B cell (primary cell): Measurements from ENCODE around the gene BIRC5. TPM values are rescaled to one million over a fixed set of nuclear protein-coding genes. Genes with fewer than 3 reads are reported as not detected.

Experiments used
- ATAC-seq: fragments of 200-7000 bp; cut with Tn5 transposase; one replicate; pipeline ENCODE4 v1.10.0; 2021; ENCODE audit warnings: low read depth, mild to moderate bottlenecking, moderate number of reproducible peaks, moderate library complexity
- CTCF ChIA-PET: fragments of 350-600 bp; sonication (Branson Sonifier 250); formaldehyde crosslinking; loops from one replicate; lab custom pipeline; 2021; ENCODE audit warnings: antibody characterized with exemption, inconsistent platforms; lab: Charles Lee
- POLR2A ChIA-PET: fragments of 350-600 bp; sonication (Branson Sonifier 250); formaldehyde crosslinking; loops from one replicate; lab custom pipeline; 2021; ENCODE audit warnings: antibody characterized with exemption; lab: Charles Lee
- DNase-seq: peaks from one replicate; pipeline ENCODE4 v3.0.0; 2013
- H2AFZ ChIP-seq: 2 replicates; pipeline ENCODE4 v1.6.1; 2012; ENCODE audit warnings: mild to moderate bottlenecking, low read depth, low read length; ENCODE audit not compliant: insufficient read depth, poor library complexity, severe bottlenecking
- H3K27ac ChIP-seq, 2 donors: 1 replicate in 1 of 2; 2 replicates in 1 of 2; pipeline ENCODE4 v1.5.1; 2012 to 2013; ENCODE audit warnings: low read length in 2 of 2, mild to moderate bottlenecking in 2 of 2, moderate library complexity in 1 of 2
- H3K27me3 ChIP-seq, 4 experiments: fragments of 200-600 bp in 1 of 4; sonication (generic) in 1 of 4; replicated peaks in 1 of 4; 1 replicate in 2 of 4; 2 replicates in 2 of 4; pipeline versions ENCODE4 v1.6.1 to v1.7.0; 2013 to 2016; ENCODE audit warnings: low read length in 3 of 4, mild to moderate bottlenecking in 2 of 4, mixed read lengths in 1 of 4, moderate library complexity in 1 of 4; ENCODE audit not compliant: insufficient read depth in 4 of 4, control insufficient read depth in 3 of 4; ENCODE audit errors: control extremely low read depth in 1 of 4
- H3K36me3 ChIP-seq, 2 experiments: replicated peaks in 1 of 2; 1 replicate in 1 of 2; 2 replicates in 1 of 2; pipeline versions ENCODE4 v1.6.1 to v1.7.1; 2013; ENCODE audit warnings: low read length in 1 of 2; ENCODE audit not compliant: insufficient read depth in 2 of 2, control insufficient read depth in 1 of 2; ENCODE audit errors: control extremely low read depth in 1 of 2, extremely low read depth in 1 of 2
- H3K4me1 ChIP-seq, 2 donors: fragments of 200-600 bp in 1 of 2; sonication (generic) in 1 of 2; 1 replicate in 1 of 2; 2 replicates in 1 of 2; pipeline versions ENCODE4 v1.5.1 to v1.6.1; 2013 to 2017; ENCODE audit warnings: low read length in 2 of 2; ENCODE audit not compliant: control insufficient read depth in 2 of 2, insufficient read depth in 2 of 2
- H3K4me2 ChIP-seq: replicated peaks from 2 replicates; pipeline ENCODE3; 2012; ENCODE audit warnings: mild to moderate bottlenecking, low read depth, low read length; ENCODE audit not compliant: poor library complexity, severe bottlenecking
- H3K4me3 ChIP-seq, 5 experiments: fragments of 200-600 bp in 1 of 5; sonication (generic) in 1 of 5; 1 replicate in 3 of 5; 2 replicates in 2 of 5; pipeline versions ENCODE4 v1.5.1 to v1.7.0; 2011 to 2016; ENCODE audit warnings: low read length in 4 of 5, mild to moderate bottlenecking in 4 of 5, low read depth in 2 of 5, control low read depth in 1 of 5, moderate library complexity in 1 of 5; ENCODE audit not compliant: insufficient read depth in 1 of 5; ENCODE audit errors: control extremely low read depth in 1 of 5, extremely low read depth in 1 of 5
- H3K79me2 ChIP-seq: fragments of 200-600 bp; sonication (generic); one replicate; pipeline ENCODE4 v1.6.0; 2016; ENCODE audit warnings: low read length; ENCODE audit not compliant: control insufficient read depth, insufficient read depth
- H3K9ac ChIP-seq: fragments of 200-600 bp; sonication (generic); 2 replicates; pipeline ENCODE4 v1.6.1; 2017; ENCODE audit warnings: mild to moderate bottlenecking, low read length, moderate library complexity
- H3K9me3 ChIP-seq, 3 donors: one replicate each; pipeline versions ENCODE4 v1.6.1 to v1.7.1; 2013; ENCODE audit warnings: low read length in 2 of 3; ENCODE audit not compliant: control insufficient read depth in 2 of 3, insufficient read depth in 1 of 3; ENCODE audit errors: control extremely low read depth in 1 of 3
- H4K20me1 ChIP-seq: 2 replicates; pipeline ENCODE4 v1.6.0; 2012; ENCODE audit warnings: mild to moderate bottlenecking, low read length; ENCODE audit not compliant: insufficient read depth, control insufficient read depth, poor library complexity, severe bottlenecking
- H3K27ac Mint-ChIP-seq: one replicate; pipeline ENCODE4 v1.8.0; 2021; ENCODE audit warnings: mixed read lengths
- H3K27me3 Mint-ChIP-seq: one replicate; pipeline ENCODE4 v1.8.0; 2021; ENCODE audit warnings: mixed read lengths
- H3K4me1 Mint-ChIP-seq: one replicate; pipeline ENCODE4 v1.8.0; 2021; ENCODE audit warnings: mixed read lengths
- H3K4me3 Mint-ChIP-seq: one replicate; pipeline ENCODE4 v1.8.0; 2021; ENCODE audit warnings: mixed read lengths
- H3K9me3 Mint-ChIP-seq: one replicate; pipeline ENCODE4 v1.8.0; 2022; ENCODE audit warnings: mixed read lengths; ENCODE audit not compliant: insufficient read depth
- EZH2 ChIP-seq: IDR thresholded peaks from 2 replicates; pipeline ENCODE4 v1.6.1; 2012; ENCODE audit warnings: borderline replicate concordance, low read depth, mild to moderate bottlenecking, moderate library complexity, low read length; ENCODE audit not compliant: insufficient read depth, poor library complexity, severe bottlenecking
- WGBS: methylation state at CpG from one replicate; pipeline ENCODE4 v1.1.5; 2013; ENCODE audit warnings: missing lambda C conversion rate; ENCODE audit not compliant: insufficient coverage; 5-methylcytosine and 5-hydroxymethylcytosine counted together
- intact Hi-C: fragments of 100-400 bp; cut with micrococcal nuclease; formaldehyde crosslinking; loops from one replicate; pipeline ENCODE4 v1.10.0; 2022
- polyA plus RNA-seq: library from polyadenylated mRNA; depleted of rRNA; stranded (reverse); fragments of >200 nt; gene quantifications from 2 replicates; pipeline ENCODE4 v1.2.3, GENCODE V29; 2012
- total RNA-seq, 2 donors: library from RNA; stranded (reverse); fragments of 120-200 nt in 1 of 2; gene quantifications; 1 replicate in 1 of 2; 2 replicates in 1 of 2; pipeline versions ENCODE4 v1.2.3 to v1.2.4, GENCODE V29; 2013 to 2022
- TF ChIP-seq, protein P1 (sequence below): fragments of 200-600 bp; IDR thresholded peaks from one replicate; pipeline ENCODE4 v1.8.0; 2022; ENCODE audit warnings: antibody characterized with exemption, mild to moderate bottlenecking

BIRC5 gene
- total and polyA plus RNA-seq, 2 donors (not counting 1 experiment from before 2014, with no cell fraction given): 0.33 to 0.84 TPM

GRCh38 chr17:78168242-78168902 lies 45.7 kb upstream of the BIRC5 start, which contains the start of gene SYNGR2:
TSS of gene SYNGR2 (plus strand) at chr17:78168581. CDS start at chr17:78168617, 36 bp downstream.
- peak within 1 kb of the TSS; percentile 93 to 97 for H3K27ac ChIP-seq
- H3K4me2 ChIP-seq: peak within 1 kb of the TSS; percentile 97
- peak; percentile 71 for ATAC-seq
- intact Hi-C loops: loop anchor here (1.0 to 2.0 kb wide), 4 partner anchors 13 to 36 kb away; partner anchors contain the start of genes AFMID and TK1
- peaks cover 46 to 58% of the 10 kb centered on the region in 2 donors for H3K4me1 ChIP-seq
- Mint-ChIP-seq H3K27ac (peak within 1 kb of the TSS; percentile 90), H3K4me3 (peak within 1 kb of the TSS; percentile 83), H3K27me3 (no peaks in the 10 kb centered on the region), H3K4me1 (peaks cover 51% of the 10 kb centered on the region), H3K9me3 (no peaks in the 10 kb centered on the region)
- H2AFZ ChIP-seq: peak within 1 kb of the TSS; percentile 85
- peaks cover 25% of the 10 kb centered on the region for H4K20me1 ChIP-seq
- no peaks in the 10 kb centered on the region for H3K9me3 ChIP-seq
- peak; percentile 91 for DNase-seq
- H3K4me3 ChIP-seq: peak within 1 kb of the TSS; percentile 1 to 88 (median 74)
- H3K9ac ChIP-seq: peak within 1 kb of the TSS; percentile 90
- POLR2A ChIA-PET: interaction anchor here (0.6 to 19.6 kb wide), 9 partner anchors 13 to 1028 kb away, joined by 3 to 432 read pairs (median 5); partner anchors contain the start of genes SEC14L1, TMC6 and TMC8
- CTCF ChIA-PET: interaction anchor here (0.5 to 19.2 kb wide), 5 partner anchors 20 to 194 kb away, joined by 3 to 357 read pairs (median 5); partner anchors contain the start of genes TMC6 and TMC8
- WGBS: under 1% methylated on average over 84 of the region's 84 CpGs
- TF ChIP-seq, protein P1, sequence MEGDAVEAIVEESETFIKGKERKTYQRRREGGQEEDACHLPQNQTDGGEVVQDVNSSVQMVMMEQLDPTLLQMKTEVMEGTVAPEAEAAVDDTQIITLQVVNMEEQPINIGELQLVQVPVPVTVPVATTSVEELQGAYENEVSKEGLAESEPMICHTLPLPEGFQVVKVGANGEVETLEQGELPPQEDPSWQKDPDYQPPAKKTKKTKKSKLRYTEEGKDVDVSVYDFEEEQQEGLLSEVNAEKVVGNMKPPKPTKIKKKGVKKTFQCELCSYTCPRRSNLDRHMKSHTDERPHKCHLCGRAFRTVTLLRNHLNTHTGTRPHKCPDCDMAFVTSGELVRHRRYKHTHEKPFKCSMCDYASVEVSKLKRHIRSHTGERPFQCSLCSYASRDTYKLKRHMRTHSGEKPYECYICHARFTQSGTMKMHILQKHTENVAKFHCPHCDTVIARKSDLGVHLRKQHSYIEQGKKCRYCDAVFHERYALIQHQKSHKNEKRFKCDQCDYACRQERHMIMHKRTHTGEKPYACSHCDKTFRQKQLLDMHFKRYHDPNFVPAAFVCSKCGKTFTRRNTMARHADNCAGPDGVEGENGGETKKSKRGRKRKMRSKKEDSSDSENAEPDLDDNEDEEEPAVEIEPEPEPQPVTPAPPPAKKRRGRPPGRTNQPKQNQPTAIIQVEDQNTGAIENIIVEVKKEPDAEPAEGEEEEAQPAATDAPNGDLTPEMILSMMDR: no peak
- no peak for TF ChIP-seq EZH2
- H3K79me2 ChIP-seq: peaks cover 34% of the 10 kb centered on the region
- H3K27me3 ChIP-seq: no peaks in the 10 kb centered on the region
- H3K36me3 ChIP-seq: peaks cover 0 to 25% of the 10 kb centered on the region in 2 experiments
